ENCODE data around the gene CSNK2A2. TPM values are rescaled to one million over a fixed set of nuclear protein-coding genes. Genes with fewer than 3 reads are reported as not detected.

The CSNK2A2 gene
- total RNA-seq, 2 donors from 2014 or later = 27.8 to 65.0 TPM

DNA sequence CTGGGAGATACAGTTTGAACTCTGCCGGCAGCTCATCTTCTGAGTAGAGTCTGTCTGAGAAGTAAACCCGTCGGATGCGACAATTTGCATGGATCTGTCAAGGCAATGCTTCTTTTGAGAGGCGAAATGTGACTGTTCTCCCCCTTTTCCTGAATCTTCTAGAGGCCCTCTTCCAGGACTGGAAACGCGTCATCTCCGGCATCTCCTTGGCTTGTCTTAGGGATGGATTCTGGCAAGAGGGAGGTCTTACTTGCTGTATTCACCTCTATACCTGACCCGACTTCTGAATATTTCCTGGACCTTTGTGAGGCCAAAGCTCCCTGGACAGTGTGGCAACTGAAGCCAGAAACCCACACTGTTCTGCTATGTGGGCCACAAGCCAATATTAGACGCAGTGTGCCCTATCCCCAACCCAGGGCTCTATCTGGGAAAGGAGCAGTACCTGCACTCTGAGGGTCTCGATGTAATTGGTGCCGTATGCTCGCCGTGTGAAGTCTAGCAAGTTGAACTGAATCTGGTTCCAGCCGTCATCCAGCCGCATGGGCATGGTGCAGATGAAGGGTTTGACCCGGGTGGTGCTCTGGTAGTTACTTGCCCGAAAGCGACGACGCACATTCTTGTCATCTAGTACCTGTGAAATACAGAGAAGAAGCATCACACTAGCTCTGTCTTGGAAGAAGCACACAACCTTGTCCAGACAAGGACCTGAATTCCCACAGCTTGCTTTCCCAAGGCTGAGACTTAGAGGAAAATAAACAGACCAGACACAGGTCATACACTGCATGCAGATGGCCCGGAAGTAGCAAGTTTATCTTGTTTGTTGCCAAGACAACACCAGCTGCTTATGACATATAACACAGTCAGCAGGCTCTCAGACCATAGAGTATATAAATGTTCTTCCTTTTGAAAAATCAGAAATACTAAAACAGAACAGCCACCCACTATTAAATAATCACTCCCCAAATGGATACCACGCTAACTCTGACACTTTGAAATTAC, 82.8 kb downstream of the CSNK2A2 start:
- H3K36me3 ChIP-seq = peaks cover 0 to 19% of the 10 kb centered on the region in 2 donors
- no peak for DNase-seq (ENCODE audit: low spot score)
- H3K9me3 ChIP-seq = no peaks in the 10 kb centered on the region
- peaks cover 2% of the 10 kb centered on the region for H3K4me1 ChIP-seq (replicated peaks)
- WGBS = 85% methylated on average over 23 of the region's 23 CpGs
- no peak overlapping the region for H3K27ac ChIP-seq
- no peak overlapping the region for H3K4me3 ChIP-seq
- TF ChIP-seq POLR2AphosphoS5 (IDR thresholded peaks at IDR 0.05) (no peak), CTCF (IDR thresholded peaks at IDR 0.05) (no peak), POLR2A (IDR thresholded peaks at IDR 0.05) (no peak)
- intact Hi-C loops (cut with DNase I) = no loop called here
- H3K27me3 ChIP-seq (replicated peaks; ENCODE audit: insufficient read depth) = no peaks in the 10 kb centered on the region

- no peak overlapping the region for H3K27ac ChIP-seq
- no peaks in the 10 kb centered on the region for H3K9me3 ChIP-seq
- TF ChIP-seq CTCF (IDR thresholded peaks at IDR 0.05) (no peak), POLR2A (IDR thresholded peaks at IDR 0.05) (no peak), POLR2AphosphoS5 (IDR thresholded peaks at IDR 0.05) (no peak)
- 93% methylated on average over 3 of the region's 3 CpGs for WGBS
- no peaks in the 10 kb centered on the region for H3K4me1 ChIP-seq (replicated peaks)
- H3K4me3 ChIP-seq = no peak overlapping the region
- peaks cover 0 to 19% of the 10 kb centered on the region in 2 donors for H3K36me3 ChIP-seq
- no peaks in the 10 kb centered on the region for H3K27me3 ChIP-seq (replicated peaks; ENCODE audit: insufficient read depth)
- DNase-seq (ENCODE audit: low spot score) = no peak
- intact Hi-C loops (cut with DNase I) = no loop called here
Observed at GRCh38 chr16:58111302-58111627, 86.6 kb downstream of the CSNK2A2 start.

DNA sequence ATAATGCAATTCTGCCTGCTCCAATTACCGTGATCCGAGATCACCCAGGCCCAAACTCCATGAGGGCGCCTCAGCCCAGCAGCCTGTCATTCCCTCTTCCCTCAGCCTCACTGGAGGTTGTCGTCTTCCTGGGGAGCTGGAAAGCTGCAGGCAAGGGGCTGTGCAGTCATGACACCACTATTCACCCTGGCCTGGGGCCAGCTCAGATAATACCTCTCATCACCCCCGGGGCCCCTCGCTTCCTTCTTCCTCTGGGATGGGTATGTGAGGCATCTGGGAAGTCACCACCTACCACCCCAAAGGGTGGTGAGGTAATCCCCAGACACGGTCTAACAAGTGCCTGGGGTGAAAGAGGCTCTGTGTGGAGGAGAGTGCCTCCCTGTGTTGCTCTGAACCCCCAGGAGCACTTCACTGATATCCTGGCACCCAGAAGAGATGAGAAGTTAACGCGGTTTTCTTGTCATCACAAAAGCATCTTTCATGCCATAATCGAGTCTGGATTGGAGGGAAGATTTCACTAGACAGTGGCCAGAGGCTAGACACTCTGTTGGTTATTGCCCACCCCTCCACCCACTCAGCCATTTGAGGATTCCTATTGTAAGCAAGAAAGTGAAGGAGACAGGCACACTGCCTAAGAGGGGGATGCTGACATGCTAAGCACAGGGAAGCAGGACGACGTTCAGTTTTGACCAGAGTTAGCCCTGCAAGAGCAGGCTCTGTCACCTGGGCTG, 87.2 kb downstream of the CSNK2A2 start:
- no peak for DNase-seq (ENCODE audit: low spot score)
- H3K4me1 ChIP-seq (replicated peaks) = no peaks in the 10 kb centered on the region
- no peak overlapping the region for H3K4me3 ChIP-seq
- H3K9me3 ChIP-seq = no peaks in the 10 kb centered on the region
- intact Hi-C loops (cut with DNase I) = no loop called here
- H3K36me3 ChIP-seq = peaks cover 0 to 19% of the 10 kb centered on the region in 2 donors
- H3K27me3 ChIP-seq (replicated peaks; ENCODE audit: insufficient read depth) = no peaks in the 10 kb centered on the region
- no peak for TF ChIP-seq POLR2A (IDR thresholded peaks at IDR 0.05)
- TF ChIP-seq CTCF (IDR thresholded peaks at IDR 0.05) = no peak
- no peak for TF ChIP-seq POLR2AphosphoS5 (IDR thresholded peaks at IDR 0.05)
- no peak overlapping the region for H3K27ac ChIP-seq
- WGBS = 44% methylated on average over 12 of the region's 12 CpGs

GRCh38 chr16:58109881-58110280, 88.0 kb downstream of the CSNK2A2 start:
- WGBS = 85% methylated on average over 2 of the region's 2 CpGs
- Histone ChIP-seq H3K27me3 (replicated peaks; ENCODE audit: insufficient read depth) (no peaks in the 10 kb centered on the region), H3K27ac (no peak overlapping the region), H3K4me1 (replicated peaks) (no peaks in the 10 kb centered on the region), H3K4me3 (no peak overlapping the region), H3K9me3 (no peaks in the 10 kb centered on the region), H3K36me3 (peaks cover 0 to 14% of the 10 kb centered on the region in 2 donors)
- intact Hi-C loops (cut with DNase I) = no loop called here
- no peak for DNase-seq (ENCODE audit: low spot score)
- TF ChIP-seq POLR2AphosphoS5 (IDR thresholded peaks at IDR 0.05) (no peak), CTCF (IDR thresholded peaks at IDR 0.05) (no peak), POLR2A (IDR thresholded peaks at IDR 0.05) (no peak)

Data from prostate gland (tissue), 2 donors.